ENCODE measurements around the gene ITGB6. TPM values are rescaled to one million over a fixed set of nuclear protein-coding genes. Genes with fewer than 3 reads are reported as not detected.

The ITGB6 gene
- not detected in 2 replicates for total RNA-seq (2014; rRNA removed; shearing (Covaris generic))

- no peak for DNase-seq (ENCODE audit: low spot score)
- in situ Hi-C loops (cut with HindIII; ENCODE audit: low sequenced_read_pairs) = no loop called here
Observed at GRCh38 chr2:160199683-160200389, at the start of gene ITGB6. TSS of gene ITGB6 (minus strand) at chr2:160200272. CDS start at chr2:160200063, 209 bp downstream.

GRCh38 chr2:160247296-160248035 lies 47.4 kb upstream of the ITGB6 start:
- in situ Hi-C loops (cut with HindIII; ENCODE audit: low sequenced_read_pairs) = no loop called here
- peak; percentile 33 for DNase-seq (ENCODE audit: low spot score)

GRCh38 chr2:160246356-160246755 lies 46.3 kb upstream of the ITGB6 start:
- in situ Hi-C loops (cut with HindIII; ENCODE audit: low sequenced_read_pairs) = no loop called here
- DNase-seq (ENCODE audit: low spot score) = no peak

GRCh38 chr2:160245614-160246155 lies 45.6 kb upstream of the ITGB6 start:
- in situ Hi-C loops (cut with HindIII; ENCODE audit: low sequenced_read_pairs) = no loop called here
- no peak for DNase-seq (ENCODE audit: low spot score)

GRCh38 chr2:160242893-160243564 lies 43.0 kb upstream of the ITGB6 start:
- in situ Hi-C loops (cut with HindIII; ENCODE audit: low sequenced_read_pairs) = no loop called here
- DNase-seq (ENCODE audit: low spot score) = no peak

- in situ Hi-C loops (cut with HindIII; ENCODE audit: low sequenced_read_pairs) = no loop called here
- no peak for DNase-seq (ENCODE audit: low spot score)
Observed at GRCh38 chr2:160241251-160242137, 41.4 kb upstream of the ITGB6 start.

GRCh38 chr2:160239436-160239835 lies 39.4 kb upstream of the ITGB6 start:
- in situ Hi-C loops (cut with HindIII; ENCODE audit: low sequenced_read_pairs) = no loop called here
- no peak for DNase-seq (ENCODE audit: low spot score)

GRCh38 chr2:160238392-160238791 lies 38.3 kb upstream of the ITGB6 start:
- DNase-seq (ENCODE audit: low spot score) = no peak
- in situ Hi-C loops (cut with HindIII; ENCODE audit: low sequenced_read_pairs) = no loop called here

- in situ Hi-C loops (cut with HindIII; ENCODE audit: low sequenced_read_pairs) = no loop called here
- DNase-seq (ENCODE audit: low spot score) = no peak
Observed at GRCh38 chr2:160232905-160233475, 32.9 kb upstream of the ITGB6 start.

- in situ Hi-C loops (cut with HindIII; ENCODE audit: low sequenced_read_pairs) = no loop called here
- no peak for DNase-seq (ENCODE audit: low spot score)
Observed at GRCh38 chr2:160229591-160229990, 29.5 kb upstream of the ITGB6 start.

GRCh38 chr2:160228141-160228917 lies 28.3 kb upstream of the ITGB6 start:
- DNase-seq (ENCODE audit: low spot score) = no peak

GRCh38 chr2:160227293-160227915 lies 27.3 kb upstream of the ITGB6 start:
- no peak for DNase-seq (ENCODE audit: low spot score)
- in situ Hi-C loops (cut with HindIII; ENCODE audit: low sequenced_read_pairs) = no loop called here

More at GRCh38 chr2:160228141-160228917, 28.3 kb upstream of the ITGB6 start:
- in situ Hi-C loops (cut with HindIII; ENCODE audit: low sequenced_read_pairs) = no loop called here

GRCh38 chr2:160226367-160226766 lies 26.3 kb upstream of the ITGB6 start:
- in situ Hi-C loops (cut with HindIII; ENCODE audit: low sequenced_read_pairs) = no loop called here
- no peak for DNase-seq (ENCODE audit: low spot score)

- in situ Hi-C loops (cut with HindIII; ENCODE audit: low sequenced_read_pairs) = no loop called here
- no peak for DNase-seq (ENCODE audit: low spot score)
Observed at GRCh38 chr2:160225722-160226121, 25.6 kb upstream of the ITGB6 start.

GRCh38 chr2:160224507-160224906 lies 24.4 kb upstream of the ITGB6 start:
- in situ Hi-C loops (cut with HindIII; ENCODE audit: low sequenced_read_pairs) = no loop called here
- no peak for DNase-seq (ENCODE audit: low spot score)

GRCh38 chr2:160224060-160224459 lies 24.0 kb upstream of the ITGB6 start:
- in situ Hi-C loops (cut with HindIII; ENCODE audit: low sequenced_read_pairs) = no loop called here
- DNase-seq (ENCODE audit: low spot score) = no peak

- in situ Hi-C loops (cut with HindIII; ENCODE audit: low sequenced_read_pairs) = no loop called here
Observed at GRCh38 chr2:160223560-160223959, 23.5 kb upstream of the ITGB6 start.

More at GRCh38 chr2:160223560-160223959, 23.5 kb upstream of the ITGB6 start:
- no peak for DNase-seq (ENCODE audit: low spot score)
